Central memory CD8-positive, alpha-beta T cell (primary cell): ENCODE data around the gene MADCAM1.

ENCODE experiments used
- ATAC-seq: fragments of 150-1000 bp; cut with Tn5 transposase; replicated peaks from 2 replicates; pipeline ENCODE4 v1.10.0; 2022; ENCODE audit warnings: mild to moderate bottlenecking, moderate FRiP score, moderate number of reproducible peaks; ENCODE audit not compliant: poor library complexity, severe bottlenecking; ENCODE audit errors: extremely low read depth
- DNase-seq, 2 donors: peaks; one replicate each; pipeline ENCODE4 v3.0.0; 2021; ENCODE audit warnings: low spot score in 2 of 2
- H3K27ac Mint-ChIP-seq: one replicate; pipeline ENCODE4 v1.8.0; 2022; ENCODE audit warnings: low read depth, mild to moderate bottlenecking, moderate library complexity, mixed read lengths
- H3K27me3 Mint-ChIP-seq: one replicate; pipeline ENCODE4 v1.8.0; 2022; ENCODE audit warnings: mixed read lengths
- H3K36me3 Mint-ChIP-seq: one replicate; pipeline ENCODE4 v1.8.0; 2022; ENCODE audit warnings: mild to moderate bottlenecking, moderate library complexity, mixed read lengths; ENCODE audit not compliant: insufficient read depth
- H3K4me1 Mint-ChIP-seq: one replicate; pipeline ENCODE4 v1.8.0; 2022; ENCODE audit warnings: mixed read lengths
- H3K4me3 Mint-ChIP-seq: one replicate; pipeline ENCODE4 v1.8.0; 2022; ENCODE audit warnings: mild to moderate bottlenecking, moderate library complexity, mixed read lengths
- H3K9me3 Mint-ChIP-seq: one replicate; pipeline ENCODE4 v1.8.0; 2022; ENCODE audit warnings: mixed read lengths

MADCAM1 gene

DNA sequence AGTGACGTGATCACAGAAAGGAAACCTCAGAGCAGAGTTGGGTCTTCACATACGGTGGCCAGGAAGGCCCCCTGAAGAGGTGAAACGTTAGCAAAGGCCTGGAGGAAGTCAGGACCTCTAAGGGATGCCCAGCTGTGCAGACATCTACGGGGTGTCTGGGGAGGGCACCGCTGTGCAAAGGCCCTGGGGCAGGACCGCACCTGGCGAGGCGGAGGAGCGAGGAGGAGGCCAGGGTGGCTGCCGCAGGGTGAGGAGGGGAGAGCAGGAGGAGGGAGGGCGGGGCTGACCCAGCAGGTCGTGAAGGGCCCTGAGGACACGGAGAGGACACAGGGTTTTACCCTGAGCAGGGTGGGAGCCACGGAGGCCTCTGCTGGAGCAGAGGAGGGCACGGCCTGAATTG lies 11.8 kb upstream of the MADCAM1 start:
- peaks cover 16% of the 10 kb centered on the region for H3K9me3 Mint-ChIP-seq
- DNase-seq = no peak
- H3K27ac Mint-ChIP-seq = no peak overlapping the region
- no peak overlapping the region for H3K4me3 Mint-ChIP-seq
- peaks cover 9% of the 10 kb centered on the region for H3K27me3 Mint-ChIP-seq
- peaks cover 16% of the 10 kb centered on the region for H3K4me1 Mint-ChIP-seq
- ATAC-seq = no peak
- peaks cover 30% of the 10 kb centered on the region for H3K36me3 Mint-ChIP-seq

DNA sequence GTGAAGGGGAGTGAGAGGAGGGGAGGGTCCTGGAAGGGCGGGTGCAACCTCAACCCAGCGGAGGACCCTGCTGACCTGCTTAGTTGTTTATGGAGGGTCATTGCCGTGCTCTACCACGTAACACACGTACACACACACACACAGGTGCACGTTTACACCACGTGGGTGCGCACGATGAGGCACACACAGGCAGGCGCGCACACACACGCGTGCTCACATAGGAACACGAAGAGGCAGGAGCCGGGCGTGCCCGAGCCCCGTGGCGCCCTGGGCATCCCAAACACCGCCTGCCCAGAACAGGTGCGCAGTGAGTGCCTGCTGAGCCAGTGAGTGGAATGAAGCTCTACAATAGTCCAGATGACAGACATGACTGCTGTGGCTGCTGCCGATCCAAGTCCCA lies 11.2 kb upstream of the MADCAM1 start:
- Mint-ChIP-seq H3K27me3 (peaks cover 9% of the 10 kb centered on the region), H3K4me3 (no peak overlapping the region)
- ATAC-seq = no peak

DNA sequence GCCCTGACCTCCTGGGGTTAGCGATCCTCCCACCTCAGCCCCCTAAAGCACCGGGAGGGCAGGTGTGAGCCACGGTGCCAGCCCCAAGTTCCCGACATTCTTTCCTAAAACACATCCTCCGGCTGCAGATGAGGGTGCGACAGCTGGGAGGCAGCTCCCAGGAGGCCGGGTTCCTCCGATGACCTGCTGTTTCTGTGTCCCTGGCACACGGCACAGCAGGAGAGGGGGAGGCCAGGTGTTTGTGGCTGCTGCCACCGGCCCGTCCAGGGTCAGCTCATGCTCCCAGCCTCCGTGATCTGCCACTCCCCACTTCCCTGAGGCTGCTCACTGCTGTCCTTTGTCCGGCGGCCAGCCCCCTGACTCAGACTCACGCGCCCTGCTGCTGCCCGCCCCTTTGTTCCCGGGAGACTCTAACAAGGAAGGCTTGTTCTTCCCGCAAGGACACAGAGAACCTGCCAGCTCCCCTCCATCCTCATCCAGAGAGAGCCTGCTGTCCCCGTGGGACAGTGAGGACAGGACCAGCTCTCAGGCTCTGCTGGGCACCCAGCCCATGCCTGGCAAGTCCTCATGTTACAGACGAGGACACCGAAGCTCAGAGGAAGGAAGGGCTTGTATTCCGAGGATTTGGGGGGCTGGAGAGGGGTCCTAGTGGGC lies 10.6 kb upstream of the MADCAM1 start:
- peaks cover 8% of the 10 kb centered on the region for H3K4me1 Mint-ChIP-seq
- peaks cover 9% of the 10 kb centered on the region for H3K27me3 Mint-ChIP-seq
- peaks cover 22% of the 10 kb centered on the region for H3K36me3 Mint-ChIP-seq
- peaks cover 8% of the 10 kb centered on the region for H3K9me3 Mint-ChIP-seq
- no peak overlapping the region for H3K27ac Mint-ChIP-seq
- H3K4me3 Mint-ChIP-seq = no peak overlapping the region
- no peak for DNase-seq
- no peak for ATAC-seq

More for the DNA sequence above, 11.2 kb upstream of the MADCAM1 start:
- peaks cover 14% of the 10 kb centered on the region for H3K9me3 Mint-ChIP-seq
- H3K4me1 Mint-ChIP-seq = peaks cover 14% of the 10 kb centered on the region
- peaks cover 28% of the 10 kb centered on the region for H3K36me3 Mint-ChIP-seq
- no peak for DNase-seq
- H3K27ac Mint-ChIP-seq = no peak overlapping the region

DNA sequence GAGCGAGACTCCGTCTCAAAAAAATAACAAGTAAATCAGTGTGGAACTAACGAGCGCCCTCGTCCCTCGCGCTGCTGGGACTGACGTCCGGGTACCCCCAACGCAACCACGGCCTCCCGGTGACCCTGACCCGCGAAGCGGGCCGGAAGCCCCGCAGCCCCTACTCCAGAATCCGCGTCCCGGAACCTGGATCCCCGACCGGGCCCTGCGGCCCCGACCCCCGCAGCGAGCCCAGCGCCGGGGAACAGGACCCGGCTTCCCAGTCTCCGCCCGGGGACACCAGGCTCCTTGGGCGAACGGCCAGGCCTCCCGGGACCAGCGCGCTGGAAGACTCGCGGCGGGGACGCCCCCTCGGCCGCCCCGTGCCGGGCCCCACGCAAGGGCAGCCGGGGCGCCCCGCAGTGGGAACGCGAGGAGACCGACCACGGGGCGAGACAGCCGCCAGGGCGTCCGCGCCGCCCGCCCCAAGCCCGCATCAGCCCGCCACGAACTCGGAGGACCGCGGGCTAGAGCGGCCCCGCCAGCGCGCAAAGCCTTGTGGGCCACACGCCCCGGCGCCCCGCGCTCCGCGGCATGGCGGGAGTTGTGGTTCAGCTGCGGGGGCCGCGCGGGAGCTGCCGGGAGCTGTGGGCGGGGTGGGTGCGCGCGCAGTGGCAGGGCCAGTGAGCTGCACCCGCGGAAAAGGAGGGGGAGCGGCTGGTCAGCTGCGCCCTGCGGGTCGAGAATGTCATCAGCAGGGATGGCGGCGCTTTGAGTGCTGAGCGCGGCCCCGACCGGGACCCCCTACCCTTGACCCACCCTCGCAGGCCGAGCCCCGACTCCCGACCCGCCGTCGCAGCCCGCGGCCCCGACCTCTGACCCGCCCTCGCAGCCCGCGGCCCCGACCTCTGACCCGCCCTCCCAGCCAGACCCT lies 7.5 kb upstream of the MADCAM1 start:
- H3K27me3 Mint-ChIP-seq = peaks cover 9% of the 10 kb centered on the region
- H3K4me1 Mint-ChIP-seq = peaks cover 9% of the 10 kb centered on the region
- no peaks in the 10 kb centered on the region for H3K9me3 Mint-ChIP-seq
- ATAC-seq = peak; percentile 94
- peak overlapping the region; percentile 76 for H3K4me3 Mint-ChIP-seq
- H3K36me3 Mint-ChIP-seq = peaks cover 6% of the 10 kb centered on the region
- DNase-seq = peak; percentile 82 to 84
- H3K27ac Mint-ChIP-seq = peak overlapping the region; percentile 74

DNA sequence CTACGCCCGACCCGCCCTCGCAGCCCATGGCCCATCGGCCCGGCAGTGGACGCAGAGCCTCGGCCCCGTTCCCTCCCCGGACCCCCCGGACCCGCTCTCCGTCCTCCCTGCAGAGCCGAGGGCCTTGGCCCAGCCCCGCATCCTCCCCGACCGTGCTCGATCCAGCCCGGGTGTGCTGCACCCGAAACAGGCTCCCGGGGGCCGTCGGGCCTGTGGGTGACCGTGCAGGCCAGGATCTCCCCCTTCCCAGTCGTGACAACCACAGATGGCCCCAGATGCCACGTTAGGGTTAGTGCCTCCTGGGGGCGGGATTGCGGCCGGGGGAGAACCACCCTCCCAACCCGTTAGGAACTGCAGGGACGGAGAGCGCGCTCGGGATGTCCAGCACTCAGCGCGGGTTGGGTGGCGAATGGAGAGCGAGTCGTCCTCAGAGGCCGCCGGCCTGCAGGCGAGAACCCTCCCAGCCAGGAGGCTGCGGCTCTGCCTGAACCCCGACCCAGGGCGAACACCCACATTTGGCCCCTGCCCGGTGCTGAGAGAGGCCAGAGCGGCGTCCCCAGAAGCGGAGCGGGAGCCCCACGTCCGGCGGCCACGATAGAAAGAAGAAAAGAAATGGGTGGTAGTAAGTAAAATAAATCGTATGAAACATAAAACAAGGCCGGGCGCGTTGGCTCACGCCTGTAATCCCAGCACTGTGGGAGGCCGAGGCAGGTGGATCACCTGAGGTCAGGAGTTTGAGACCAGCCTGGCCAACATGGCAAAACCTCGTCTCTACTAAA lies 6.7 kb upstream of the MADCAM1 start:
- no peak for ATAC-seq
- Mint-ChIP-seq H3K9me3 (no peaks in the 10 kb centered on the region), H3K4me1 (peaks cover 12% of the 10 kb centered on the region), H3K36me3 (peaks cover 6% of the 10 kb centered on the region), H3K27me3 (peaks cover 9% of the 10 kb centered on the region), H3K4me3 (peak overlapping the region; percentile 76), H3K27ac (peak overlapping the region; percentile 74)
- DNase-seq = no peak

DNA sequence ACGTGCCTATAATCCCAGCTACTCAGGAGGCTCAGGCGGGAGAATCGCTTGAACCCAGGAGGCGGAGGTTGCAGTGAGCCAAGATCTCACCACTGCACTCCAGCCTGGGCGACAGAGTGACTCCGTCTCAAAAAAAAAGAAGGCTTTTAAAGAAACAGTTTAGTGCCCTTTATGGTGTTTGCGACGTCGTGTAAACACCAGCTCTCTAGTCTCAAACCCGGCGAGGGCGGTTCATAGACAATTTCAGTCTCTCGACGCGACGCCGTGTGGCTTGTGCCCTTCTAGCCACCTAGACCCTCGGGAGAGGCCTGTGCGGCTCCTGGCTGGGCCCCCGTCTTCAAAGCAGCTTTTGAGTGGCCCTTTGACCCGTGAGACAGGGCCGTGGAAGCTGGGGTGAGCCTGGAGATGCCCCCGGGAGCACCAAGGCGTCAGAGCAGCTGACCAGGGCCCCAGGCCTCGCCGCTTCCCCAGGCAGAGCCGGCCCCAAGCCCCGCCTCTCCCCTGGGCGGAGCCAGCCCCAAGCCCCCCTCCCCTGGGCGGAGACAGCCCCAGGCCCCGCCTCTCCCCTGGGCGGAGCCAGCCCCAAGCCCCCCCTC lies 5.0 kb upstream of the MADCAM1 start:
- no peak overlapping the region for H3K27ac Mint-ChIP-seq
- H3K4me1 Mint-ChIP-seq = peaks cover 12% of the 10 kb centered on the region
- no peak for ATAC-seq
- H3K4me3 Mint-ChIP-seq = no peak overlapping the region
- no peaks in the 10 kb centered on the region for H3K9me3 Mint-ChIP-seq
- no peak for DNase-seq
- peaks cover 1% of the 10 kb centered on the region for H3K27me3 Mint-ChIP-seq
- H3K36me3 Mint-ChIP-seq = peaks cover 8% of the 10 kb centered on the region

DNA sequence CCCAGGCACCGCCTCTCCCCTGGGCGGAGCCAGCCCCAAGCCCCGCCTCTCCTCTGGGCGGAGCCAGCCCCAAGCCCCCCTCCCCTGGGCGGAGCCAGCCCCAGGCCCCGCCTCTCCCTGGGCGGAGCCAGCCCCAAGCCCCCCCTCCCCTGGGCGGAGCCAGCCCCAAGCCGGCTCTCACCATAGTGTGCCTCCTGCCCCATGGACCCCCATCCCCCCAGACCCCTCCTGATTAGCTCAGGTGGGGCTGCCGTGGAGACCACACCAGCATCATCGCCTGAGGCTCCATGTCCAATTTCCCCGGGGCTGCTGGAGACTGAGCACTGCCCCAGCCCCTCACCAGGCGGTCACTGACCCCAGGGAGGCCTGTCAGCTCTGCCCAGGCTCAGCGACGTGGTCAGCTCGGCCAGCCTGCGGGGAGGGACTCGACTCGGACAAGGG lies 4.2 kb upstream of the MADCAM1 start:
- H3K9me3 Mint-ChIP-seq = no peaks in the 10 kb centered on the region
- H3K27me3 Mint-ChIP-seq = no peaks in the 10 kb centered on the region
- H3K4me3 Mint-ChIP-seq = no peak overlapping the region
- ATAC-seq (no peak), DNase-seq (no peak)
- H3K4me1 Mint-ChIP-seq = peaks cover 12% of the 10 kb centered on the region
- H3K36me3 Mint-ChIP-seq = peaks cover 8% of the 10 kb centered on the region
- H3K27ac Mint-ChIP-seq = peak overlapping the region; percentile 82

DNA sequence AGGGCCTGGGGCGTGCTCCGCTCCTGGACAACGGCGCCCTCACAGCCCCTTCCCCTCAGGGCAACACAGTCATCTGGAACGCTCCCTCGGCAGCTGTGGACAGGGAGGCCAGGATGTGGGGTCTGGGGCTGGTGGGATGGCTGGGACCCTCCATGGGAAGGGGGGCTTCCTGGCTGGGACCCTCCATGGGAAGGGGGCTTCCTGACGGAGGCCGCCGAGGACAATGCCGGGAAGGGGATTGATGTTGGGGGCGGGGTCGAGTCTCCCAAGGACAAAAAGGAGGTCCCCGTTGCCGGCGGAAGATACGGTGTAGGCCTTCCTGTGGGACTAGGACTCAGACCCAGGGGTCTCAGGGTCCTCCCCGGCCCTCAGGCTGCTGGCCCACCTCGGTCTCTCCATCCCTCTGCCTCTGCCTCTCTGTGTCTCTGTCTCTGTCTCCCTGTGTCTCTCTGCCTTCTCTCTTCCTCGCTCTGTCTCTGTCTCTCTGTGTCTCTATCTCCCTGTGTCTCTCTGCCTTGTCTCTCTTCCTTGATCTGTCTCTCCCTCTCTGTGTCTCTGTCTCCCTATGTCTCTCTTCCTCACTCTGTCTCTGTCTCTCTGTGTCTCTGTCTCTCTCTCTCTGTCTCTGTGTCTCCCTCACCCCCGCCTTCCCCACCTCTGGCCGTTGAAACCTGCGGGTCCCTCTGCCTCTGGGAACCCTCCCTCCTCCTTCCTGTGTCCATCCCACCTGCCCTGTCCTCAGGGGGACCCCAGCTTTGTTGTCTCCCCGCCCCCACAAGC lies 2.7 kb upstream of the MADCAM1 start:
- no peak for ATAC-seq
- Mint-ChIP-seq H3K4me3 (no peak overlapping the region), H3K9me3 (no peaks in the 10 kb centered on the region), H3K27me3 (peaks cover 8% of the 10 kb centered on the region), H3K4me1 (peaks cover 17% of the 10 kb centered on the region), H3K36me3 (peaks cover 5% of the 10 kb centered on the region), H3K27ac (peak overlapping the region; percentile 82)
- no peak for DNase-seq

DNA sequence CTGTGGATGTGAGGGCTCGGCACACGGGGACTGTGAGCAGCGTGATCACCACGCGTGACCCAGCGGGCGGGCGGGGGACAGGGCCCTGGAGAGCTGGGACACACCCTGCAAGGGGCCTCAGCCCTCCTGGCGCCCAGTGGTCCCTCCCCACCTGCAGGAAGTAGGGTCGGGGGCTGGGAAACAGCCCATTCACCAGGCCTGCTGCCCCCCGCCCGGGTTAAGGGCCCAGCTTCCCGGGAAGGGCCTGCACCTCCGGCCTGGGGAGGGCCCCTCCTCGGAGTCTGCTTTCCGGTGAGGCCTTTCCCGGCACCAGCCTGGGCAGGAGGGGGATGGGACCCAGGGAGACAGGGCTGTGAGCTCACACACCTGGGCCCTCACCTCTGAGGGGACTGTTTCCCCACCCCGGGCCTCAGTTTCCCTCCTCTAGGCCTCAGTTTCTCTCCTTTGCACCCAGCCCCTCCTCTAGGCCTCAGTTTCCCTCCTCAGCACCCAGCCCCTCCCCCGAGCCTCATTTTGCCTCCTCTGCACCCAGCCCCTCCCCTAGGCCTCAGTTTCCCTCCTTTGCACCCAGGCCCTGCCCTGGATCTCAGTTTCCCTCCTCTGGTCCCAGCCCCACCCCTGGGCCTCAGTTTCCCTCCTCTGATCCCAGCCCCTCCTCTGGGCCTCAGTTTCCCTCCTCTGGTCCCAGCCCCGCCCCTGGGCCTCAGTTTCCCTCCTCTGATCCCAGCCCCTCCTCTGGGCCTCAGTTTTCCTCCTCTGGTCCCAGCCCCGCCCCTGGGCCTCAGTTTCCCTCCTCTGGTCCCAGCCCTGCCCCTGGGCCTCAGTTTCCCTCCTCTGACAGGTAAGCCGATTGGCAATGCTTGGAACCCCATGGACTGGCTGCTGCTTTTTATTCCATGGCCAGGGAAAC lies 1.9 kb upstream of the MADCAM1 start:
- H3K27ac Mint-ChIP-seq = peak overlapping the region; percentile 82
- H3K4me3 Mint-ChIP-seq = no peak overlapping the region
- peaks cover 17% of the 10 kb centered on the region for H3K27me3 Mint-ChIP-seq
- H3K36me3 Mint-ChIP-seq = peaks cover 4% of the 10 kb centered on the region
- ATAC-seq (no peak), DNase-seq (no peak)
- peaks cover 21% of the 10 kb centered on the region for H3K4me1 Mint-ChIP-seq
- H3K9me3 Mint-ChIP-seq = no peaks in the 10 kb centered on the region

DNA sequence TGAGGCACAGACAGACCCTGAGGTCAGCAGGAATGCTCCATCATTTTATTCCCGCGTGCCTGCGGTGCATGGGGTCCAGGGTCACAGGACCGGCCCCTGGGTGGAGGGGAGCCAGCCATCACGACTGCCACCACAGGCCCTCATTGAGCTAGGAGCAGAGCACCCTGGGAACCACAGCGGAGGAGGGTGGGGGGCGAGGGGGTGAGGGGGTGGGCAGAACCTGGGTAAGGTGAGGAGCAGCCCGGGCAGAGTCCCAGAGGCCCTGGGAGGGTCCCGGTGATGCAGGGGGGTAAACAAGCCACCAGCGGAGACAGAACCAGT lies 1.2 kb upstream of the MADCAM1 start:
- Mint-ChIP-seq H3K27ac (no peak overlapping the region), H3K4me3 (no peak overlapping the region), H3K4me1 (peaks cover 18% of the 10 kb centered on the region), H3K36me3 (peaks cover 2% of the 10 kb centered on the region), H3K27me3 (peaks cover 19% of the 10 kb centered on the region), H3K9me3 (no peaks in the 10 kb centered on the region)
- ATAC-seq (no peak), DNase-seq (no peak)
